GM12891 (cell line): ENCODE data around the gene CNTN4.

Source experiments
- POLR2A ChIP-seq: IDR thresholded peaks from 2 replicates; pipeline ENCODE4 v1.6.1; 2011; ENCODE audit warnings: low read depth, low read length, control low read depth
- TAF1 ChIP-seq: IDR thresholded peaks from 2 replicates; pipeline ENCODE4 v1.6.1; 2011; ENCODE audit warnings: low read depth, low read length, control low read depth

GRCh38 chr3:2510591-2511145, 412.0 kb downstream of the CNTN4 start:
- TF ChIP-seq POLR2A: no peak
- no peak for TF ChIP-seq TAF1
